Tibial artery (tissue), 4 donors: ENCODE measurements around the gene GGNBP2.

ENCODE experiments used
- DNase-seq, 2 donors: peaks; one replicate each; pipeline ENCODE4 v3.0.0-alpha.2; 2019
- H3K27ac ChIP-seq, 2 donors: fragments of 200-600 bp; sonication (generic) in 1 of 2; 1 replicate in 1 of 2; 2 replicates in 1 of 2; pipeline ENCODE4 v1.5.1; 2018 to 2019; ENCODE audit warnings: mild to moderate bottlenecking in 1 of 2
- H3K27me3 ChIP-seq, 2 donors: fragments of 200-600 bp; sonication (generic) in 1 of 2; one replicate each; pipeline versions ENCODE4 v1.5.1 to v1.6.0; 2016 to 2019
- H3K36me3 ChIP-seq, 3 donors: fragments of 200-600 bp; sonication (generic) in 2 of 3; one replicate each; pipeline ENCODE4 v1.5.1; 2016 to 2019; ENCODE audit warnings: mild to moderate bottlenecking in 2 of 3
- H3K4me1 ChIP-seq, 4 donors: fragments of 200-600 bp; sonication (generic) in 2 of 4; 1 replicate in 3 of 4; 2 replicates in 1 of 4; pipeline ENCODE4 v1.5.1; 2016 to 2019
- H3K4me3 ChIP-seq, 2 donors: fragments of 200-600 bp; sonication (generic) in 1 of 2; 1 replicate in 1 of 2; 2 replicates in 1 of 2; pipeline ENCODE4 v1.5.1; 2018 to 2019; ENCODE audit warnings: mild to moderate bottlenecking in 2 of 2
- H3K9me3 ChIP-seq, 3 donors: fragments of 200-600 bp; sonication (generic) in 1 of 3; one replicate each; pipeline ENCODE4 v1.5.1; 2016 to 2019
- CTCF ChIP-seq, 2 experiments: fragments of 200-600 bp in 1 of 2; fragments of 450-650 bp in 1 of 2; IDR thresholded peaks; one replicate each; pipeline ENCODE4 v1.5.1; 2017 to 2019; ENCODE audit warnings: antibody characterized with exemption in 2 of 2, mild to moderate bottlenecking in 1 of 2, moderate library complexity in 1 of 2
- intact Hi-C: fragments of 100-400 bp; cut with DNase I; formaldehyde crosslinking; loops from one replicate; pipeline ENCODE4 v1.15.0; 2023; ENCODE audit warnings: low total_unique reads

Gene GGNBP2

GRCh38 chr17:36509272-36509985, 35.3 kb upstream of the GGNBP2 start:
- DNase-seq, result no peak
- Histone ChIP-seq H3K9me3 (no peaks in the 10 kb centered on the region), H3K27ac (no peak overlapping the region), H3K4me1 (no peaks in the 10 kb centered on the region), H3K36me3 (peaks cover 13 to 96% (median 55%) of the 10 kb centered on the region in 3 donors), H3K4me3 (no peak overlapping the region), H3K27me3 (no peaks in the 10 kb centered on the region)
- no peak for TF ChIP-seq CTCF (IDR thresholded peaks at IDR 0.05)
- intact Hi-C loops, result no loop called here

- no peak overlapping the region for H3K27ac ChIP-seq
- no peaks in the 10 kb centered on the region for H3K9me3 ChIP-seq
- H3K4me3 ChIP-seq, result no peak overlapping the region
- no peaks in the 10 kb centered on the region for H3K4me1 ChIP-seq
- intact Hi-C loops, result no loop called here
- TF ChIP-seq CTCF (IDR thresholded peaks at IDR 0.05), result no peak
- no peaks in the 10 kb centered on the region for H3K27me3 ChIP-seq
- no peak for DNase-seq
- peaks cover 7 to 96% (median 49%) of the 10 kb centered on the region in 3 donors for H3K36me3 ChIP-seq
Observed at GRCh38 chr17:36510636-36511035, 34.1 kb upstream of the GGNBP2 start.

- no peaks in the 10 kb centered on the region for H3K27me3 ChIP-seq
- H3K4me3 ChIP-seq, result no peak overlapping the region
- intact Hi-C loops, result no loop called here
- no peaks in the 10 kb centered on the region for H3K4me1 ChIP-seq
- no peak for DNase-seq
- no peak for TF ChIP-seq CTCF (IDR thresholded peaks at IDR 0.05)
- H3K36me3 ChIP-seq, result peaks cover 3 to 96% (median 43%) of the 10 kb centered on the region in 3 donors
- H3K27ac ChIP-seq, result no peak overlapping the region
- H3K9me3 ChIP-seq, result no peaks in the 10 kb centered on the region
Observed at GRCh38 chr17:36511216-36511615, 33.5 kb upstream of the GGNBP2 start.

- Histone ChIP-seq H3K36me3 (peaks cover 0 to 94% (median 29%) of the 10 kb centered on the region in 3 donors), H3K27ac (no peak overlapping the region), H3K4me3 (no peak overlapping the region), H3K4me1 (no peaks in the 10 kb centered on the region), H3K9me3 (no peaks in the 10 kb centered on the region), H3K27me3 (no peaks in the 10 kb centered on the region)
- TF ChIP-seq CTCF (IDR thresholded peaks at IDR 0.05), result no peak
- DNase-seq, result no peak
- intact Hi-C loops, result no loop called here
Observed at GRCh38 chr17:36512641-36513040, 32.1 kb upstream of the GGNBP2 start.

- no peak for TF ChIP-seq CTCF (IDR thresholded peaks at IDR 0.05)
- H3K36me3 ChIP-seq, result peaks cover 0 to 72% (median 19%) of the 10 kb centered on the region in 3 donors
- no peaks in the 10 kb centered on the region for H3K4me1 ChIP-seq
- no peaks in the 10 kb centered on the region for H3K27me3 ChIP-seq
- H3K27ac ChIP-seq, result no peak overlapping the region
- DNase-seq, result no peak
- intact Hi-C loops, result no loop called here
- no peak overlapping the region for H3K4me3 ChIP-seq
- no peaks in the 10 kb centered on the region for H3K9me3 ChIP-seq
Observed at GRCh38 chr17:36514856-36515255, 29.9 kb upstream of the GGNBP2 start.
